Astrocyte of the cerebellum (primary cell): ENCODE measurements around the gene CYTH3.

Source experiments
- DNase-seq: peaks from one replicate; pipeline ENCODE4 v3.0.0-alpha.2; 2011; ENCODE audit warnings: low read depth
- H3K4me3 ChIP-seq: 2 replicates; pipeline ENCODE4 v1.5.1; 2011; ENCODE audit warnings: mild to moderate bottlenecking, low read depth, low read length, moderate library complexity
- CTCF ChIP-seq: IDR thresholded peaks from 2 replicates; pipeline ENCODE4 v1.5.1; 2012; ENCODE audit warnings: low read length, low read depth, moderate library complexity, mild to moderate bottlenecking; ENCODE audit errors: missing control alignments
- in situ Hi-C: cut with HindIII; loops from 2 replicates; pipeline ENCODE4 v1.10.0; 2017; ENCODE audit warnings: low sequenced_read_pairs

CYTH3 gene

GRCh38 chr7:6268023-6268900, 4.2 kb downstream of the CYTH3 start:
- H3K4me3 ChIP-seq = no peak overlapping the region
- in situ Hi-C loops = loop anchor here (10.0 kb wide), 1 partner anchor 63 kb away; no protein-coding TSS in a partner anchor
- DNase-seq = no peak
- no peak for TF ChIP-seq CTCF

- no peak for DNase-seq
- no peak for TF ChIP-seq CTCF
- no peak overlapping the region for H3K4me3 ChIP-seq
- in situ Hi-C loops = loop anchor here (10.0 kb wide), 1 partner anchor 62 kb away; no protein-coding TSS in a partner anchor
These were observed 5.7 kb downstream of the CYTH3 start for GRCh38 chr7:6266699-6267098.

- DNase-seq = no peak
- no peak for TF ChIP-seq CTCF
- in situ Hi-C loops = loop anchor here (10.0 kb wide), 1 partner anchor 57 kb away; no protein-coding TSS in a partner anchor
- H3K4me3 ChIP-seq = no peak overlapping the region
These were observed 10.2 kb downstream of the CYTH3 start for GRCh38 chr7:6262221-6262620.

DNA sequence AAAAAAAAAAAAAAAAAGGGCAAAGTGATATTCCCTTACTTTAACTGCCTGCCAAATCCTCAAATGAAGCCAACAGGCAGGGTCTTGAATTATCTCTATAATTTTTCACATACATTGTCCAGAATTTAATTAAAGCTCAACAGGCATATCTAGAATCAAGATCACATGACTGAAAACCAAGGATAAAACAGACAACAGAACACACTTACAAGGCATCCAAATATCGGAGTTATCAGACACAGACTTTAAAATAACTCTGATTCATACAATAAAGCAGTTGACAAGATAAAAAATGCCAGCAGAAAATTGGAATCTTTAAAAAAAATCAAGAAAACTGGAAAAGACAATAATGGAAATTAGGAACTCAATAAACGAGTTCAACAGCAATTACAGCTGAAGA, 10.7 kb downstream of the CYTH3 start:
- in situ Hi-C loops = loop anchor here (10.0 kb wide), 1 partner anchor 57 kb away; no protein-coding TSS in a partner anchor
- no peak for TF ChIP-seq CTCF
- no peak for DNase-seq
- no peak overlapping the region for H3K4me3 ChIP-seq

DNA sequence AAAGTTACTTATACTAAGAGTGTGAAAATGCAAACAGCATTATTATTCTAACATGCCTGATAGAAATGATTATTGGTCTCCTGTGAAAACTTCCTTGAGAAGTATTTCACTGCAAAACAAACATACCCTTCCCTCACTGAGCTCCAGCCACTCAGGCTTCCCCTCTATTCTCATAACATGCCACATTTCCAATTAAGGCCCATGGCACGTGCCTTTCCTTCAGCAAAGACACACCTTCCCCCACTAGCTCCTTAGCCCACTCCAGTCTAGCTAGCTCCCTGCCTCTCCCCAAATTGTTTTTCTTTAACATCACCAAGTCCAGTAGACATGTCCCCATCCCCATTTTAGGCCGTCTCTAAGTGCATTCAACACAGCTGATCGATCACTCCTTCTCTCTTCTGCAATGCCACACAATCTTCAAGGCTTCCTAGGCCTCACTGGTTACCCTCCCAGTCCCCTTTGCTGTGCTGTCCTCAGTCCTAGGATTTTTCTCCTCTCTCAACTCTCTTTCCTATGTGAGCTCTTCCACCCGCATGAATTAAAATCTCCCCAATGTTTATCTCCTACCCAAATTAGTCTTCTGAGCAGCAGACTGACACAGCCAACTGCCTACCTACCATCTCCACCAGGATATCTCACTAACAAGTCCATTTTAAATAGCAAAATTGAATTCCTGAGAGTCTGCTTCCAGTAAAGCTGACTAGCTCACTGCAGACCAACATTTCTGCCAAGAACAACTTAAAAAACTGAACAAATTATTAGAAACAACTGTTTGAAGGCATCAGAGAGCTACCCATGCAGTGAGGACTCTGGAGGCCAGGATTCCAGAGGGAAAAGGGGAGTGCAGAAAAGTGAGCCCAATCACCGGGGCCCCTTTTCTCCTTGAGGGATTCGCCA, 11.9 kb downstream of the CYTH3 start:
- no peak for DNase-seq
- no peak for TF ChIP-seq CTCF
- no peak overlapping the region for H3K4me3 ChIP-seq
- in situ Hi-C loops = loop anchor here (10.0 kb wide), 1 partner anchor 56 kb away; no protein-coding TSS in a partner anchor

GRCh38 chr7:6259257-6259656, 13.2 kb downstream of the CYTH3 start:
- TF ChIP-seq CTCF = no peak
- in situ Hi-C loops = no loop called here
- DNase-seq = no peak
- H3K4me3 ChIP-seq = no peak overlapping the region
